NK-92 (cell line): ENCODE measurements around the gene LRP1.
"Not testable (repeated sequence)": the region's sequence is repeated elsewhere in the genome, so short reads cannot be mapped to it uniquely, and the experiment has no call there.

Experiments used
- DNase-seq: peaks from one replicate; lab custom pipeline; 2025; ENCODE audit not compliant: unreplicated experiment; lab: John Stamatoyannopoulos, UW

Gene LRP1

GRCh38 chr12:57110104-57111030 is 17.9 kb upstream of the LRP1 start:
- no peak for DNase-seq

DNA sequence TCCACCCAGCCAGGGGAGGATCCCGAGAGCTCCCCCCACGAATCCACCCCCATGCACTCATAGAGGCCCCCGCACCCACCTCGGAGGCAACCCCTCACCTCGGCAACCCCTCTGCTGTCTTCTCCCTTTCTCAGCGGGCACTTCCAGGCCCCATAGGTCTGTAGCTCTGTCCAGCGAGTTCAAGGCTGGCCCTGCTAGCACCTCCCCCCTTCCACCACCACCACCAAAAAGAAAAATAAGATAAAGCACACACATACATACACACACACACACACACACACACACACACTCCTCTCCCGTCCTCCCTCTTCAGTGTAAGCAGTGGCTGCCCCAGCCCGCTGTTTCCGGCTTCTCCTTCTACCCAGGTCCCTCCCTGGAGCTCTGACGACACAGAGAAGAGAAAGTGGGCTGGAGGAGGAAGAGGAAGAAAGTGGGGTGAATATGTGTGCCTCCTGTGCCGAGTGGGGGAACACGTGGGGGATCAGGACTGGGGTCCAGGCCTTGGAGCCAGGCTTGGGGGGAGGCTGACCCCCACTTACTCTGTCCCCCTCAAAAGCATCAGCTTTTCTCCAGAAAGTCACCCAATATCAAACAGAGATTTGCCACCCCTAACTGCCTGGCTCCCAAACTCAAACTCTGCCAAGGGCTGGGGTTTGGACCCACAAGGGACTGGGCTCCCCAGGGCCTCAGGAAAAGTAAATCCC is 17.1 kb upstream of the LRP1 start, which contains the start of gene STAT6:
TSS of gene STAT6 (minus strand) at position 332 of the 704 bp plus-strand sequence. CDS start 3,084 bp downstream, outside the sequence.
- no peak for DNase-seq

DNA sequence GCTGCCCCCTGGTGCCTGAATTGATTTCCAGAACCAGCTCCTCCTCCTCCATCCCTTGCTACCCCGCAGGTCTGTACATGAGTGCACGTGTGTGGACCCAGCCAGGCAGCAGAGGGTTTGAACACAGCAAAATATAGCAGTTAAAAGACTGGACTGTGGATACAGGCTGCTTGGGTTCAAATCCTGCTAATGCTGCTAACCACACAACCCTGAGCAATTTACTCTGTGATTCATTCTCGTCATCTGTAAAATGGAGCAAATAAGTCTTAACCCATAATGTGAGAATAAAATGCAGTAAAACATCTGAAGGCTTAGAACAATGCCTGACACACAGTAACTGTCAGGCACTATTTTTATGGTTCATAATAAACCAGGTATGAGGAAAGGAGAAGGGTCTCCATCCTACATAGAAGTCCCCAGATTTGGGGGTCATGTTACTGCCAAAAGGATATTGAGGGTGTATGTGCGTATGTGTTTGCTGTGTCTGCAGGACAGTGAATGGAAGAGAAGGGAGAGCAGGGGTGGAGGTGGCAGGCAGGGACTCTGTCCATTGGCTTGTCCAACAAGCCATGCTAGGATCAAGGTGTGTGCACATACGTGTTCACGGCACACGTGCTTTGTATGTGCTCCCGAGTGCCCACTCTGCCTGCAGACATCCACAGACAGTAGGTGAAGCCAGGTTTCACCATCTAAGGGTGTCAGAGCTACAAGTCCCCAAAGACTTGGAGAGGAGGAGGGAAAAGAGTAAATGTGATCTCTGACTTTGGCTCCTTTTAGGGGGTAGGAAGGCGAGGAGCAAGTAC is 15.6 kb upstream of the LRP1 start:
- DNase-seq: no peak

DNA sequence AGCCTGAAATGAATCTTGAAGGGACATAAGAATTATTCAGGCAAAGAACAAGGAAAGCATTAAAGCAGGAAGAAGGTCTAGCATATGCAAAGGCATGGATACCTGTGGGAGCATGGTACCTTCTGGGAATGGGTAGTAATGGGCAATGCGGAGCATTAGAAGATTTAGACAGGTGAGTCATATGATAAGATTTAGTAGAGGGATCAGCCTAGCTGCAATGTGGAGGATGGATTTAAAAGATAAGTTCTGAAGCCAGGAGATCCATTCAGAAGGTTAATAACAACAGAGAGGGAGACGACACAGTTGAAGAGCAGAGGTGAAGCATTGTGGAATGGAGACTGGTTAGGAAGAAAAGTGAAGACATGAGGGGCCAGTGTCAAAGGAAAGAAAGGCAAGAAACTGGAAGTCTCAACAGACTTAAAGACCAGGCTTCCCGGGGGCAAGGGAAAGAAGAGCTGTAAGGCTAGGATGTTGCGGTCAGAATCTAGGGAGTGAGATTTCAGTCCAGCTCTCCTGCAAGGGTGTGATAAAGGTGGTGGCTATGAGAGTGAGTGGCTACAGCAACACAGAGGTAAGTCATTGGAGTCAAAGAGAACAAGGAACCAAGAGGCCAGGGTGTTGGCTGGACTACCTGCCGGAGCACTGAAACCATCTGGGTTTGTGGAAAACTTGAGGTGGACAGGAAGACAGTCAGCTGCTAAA is 11.6 kb upstream of the LRP1 start:
- no peak for DNase-seq

DNA sequence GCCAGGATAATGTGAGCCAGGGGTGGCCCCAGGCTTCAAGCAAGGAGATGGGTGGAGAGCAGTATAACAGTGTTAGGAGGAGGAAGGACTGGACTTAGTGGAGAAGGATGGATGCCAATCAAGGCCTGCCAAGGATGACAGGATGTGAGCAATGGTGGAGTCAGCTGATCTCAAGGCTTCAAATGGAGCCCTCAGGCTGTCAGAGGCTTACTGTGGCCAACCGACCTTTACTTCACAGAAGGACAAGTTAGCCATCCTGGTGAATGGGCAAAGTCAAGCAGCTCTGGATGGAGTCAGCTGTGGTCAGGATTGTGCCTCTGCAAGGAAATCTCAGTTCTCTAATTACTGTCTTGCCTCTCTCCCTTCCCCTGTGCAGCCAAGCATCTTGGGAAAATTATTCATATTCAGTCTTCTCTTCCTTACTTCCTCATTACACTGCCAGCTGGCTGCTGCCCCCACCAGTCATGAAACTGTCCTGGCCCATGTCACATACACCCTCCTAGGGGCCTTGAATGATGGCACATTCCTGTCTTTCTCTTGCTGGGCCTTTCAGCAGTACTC is 9.5 kb upstream of the LRP1 start:
- no peak for DNase-seq

- DNase-seq: no peak
Observed at GRCh38 chr12:57119294-57120085, 8.8 kb upstream of the LRP1 start.

- DNase-seq: not testable (repeated sequence)
Observed at GRCh38 chr12:57120718-57121117, 7.6 kb upstream of the LRP1 start.

GRCh38 chr12:57123813-57124212 is 4.5 kb upstream of the LRP1 start:
- DNase-seq: no peak

DNA sequence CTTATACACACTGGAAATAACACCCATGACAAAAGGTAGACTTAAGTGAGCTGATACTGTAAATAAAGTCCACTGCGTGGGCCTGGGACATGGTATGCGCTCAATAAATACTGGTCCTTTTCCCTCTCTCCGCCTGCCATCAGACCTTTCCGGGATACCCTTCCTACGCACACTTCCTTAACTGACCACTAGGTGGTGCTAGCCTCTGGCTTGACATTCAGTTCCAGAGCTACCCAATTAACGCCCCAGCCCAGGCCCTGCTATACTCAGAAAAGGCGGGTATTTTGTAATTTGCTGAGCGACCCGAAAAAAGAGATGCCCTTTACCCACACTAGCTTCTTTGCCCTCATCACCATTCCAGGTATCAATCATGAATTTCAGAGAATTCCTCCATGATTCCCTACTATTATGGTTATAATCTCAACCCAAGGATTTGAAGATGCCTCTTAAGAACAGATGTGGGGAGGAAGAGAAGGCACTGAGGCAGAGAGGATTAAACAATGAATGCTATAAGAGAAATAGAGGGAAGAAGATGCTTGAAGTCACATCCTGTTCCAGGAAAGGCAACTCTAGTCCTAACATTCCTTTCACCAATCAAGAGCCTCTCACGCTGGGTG is 3.9 kb upstream of the LRP1 start:
- no peak for DNase-seq

DNA sequence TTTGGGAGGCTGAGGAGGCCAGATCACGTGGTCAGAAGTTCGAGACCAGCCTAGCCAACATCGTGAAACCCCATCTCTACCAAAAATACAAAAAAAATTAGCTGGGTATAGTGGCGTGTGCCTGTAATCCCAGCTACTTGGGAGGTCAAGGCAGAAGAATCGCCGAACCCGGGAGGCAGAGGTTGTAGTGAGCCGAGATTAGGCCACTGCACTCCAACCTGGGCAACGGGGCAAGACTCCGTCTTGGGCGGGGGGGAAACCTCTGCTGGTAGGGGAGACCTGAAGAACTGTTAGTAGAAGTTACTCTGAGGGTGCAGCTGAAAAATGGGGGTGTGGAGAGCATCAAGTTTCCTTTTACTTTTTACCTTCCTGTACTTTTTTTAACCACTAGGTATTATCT is 2.2 kb upstream of the LRP1 start:
- DNase-seq: no peak

- no peak for DNase-seq
Observed at GRCh38 chr12:57126561-57126960, 1.7 kb upstream of the LRP1 start.

DNA sequence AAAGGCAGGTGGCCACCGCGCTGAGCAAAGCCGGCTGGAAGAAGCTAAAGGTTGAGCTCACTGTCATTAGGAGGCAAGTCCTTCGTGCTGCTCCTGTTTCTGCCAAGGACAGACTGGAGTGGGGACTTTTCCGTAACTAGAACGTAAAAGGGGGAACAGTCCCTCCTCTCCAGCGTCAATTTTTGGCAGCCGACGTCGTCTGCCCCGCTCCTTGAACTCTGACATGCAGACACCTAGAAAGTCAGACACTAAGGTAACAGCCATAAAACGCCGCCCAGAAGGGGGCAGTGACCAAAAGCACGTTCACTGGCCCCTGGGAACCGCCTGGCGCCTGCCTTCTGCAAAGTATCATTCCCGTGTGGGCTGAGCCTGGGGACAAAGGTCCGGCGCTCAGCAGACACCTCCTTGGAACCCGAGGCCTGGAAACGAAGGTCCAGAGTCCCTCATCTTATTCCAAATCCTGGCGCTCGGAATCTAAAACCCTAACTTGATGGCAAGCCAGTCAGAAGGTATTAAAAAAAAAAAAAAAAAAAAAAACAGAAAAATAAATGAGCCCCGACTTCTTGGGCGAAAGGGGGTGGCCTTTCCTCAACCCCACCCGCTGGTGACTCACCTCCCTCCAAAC is 1.1 kb upstream of the LRP1 start:
- no peak for DNase-seq

DNA sequence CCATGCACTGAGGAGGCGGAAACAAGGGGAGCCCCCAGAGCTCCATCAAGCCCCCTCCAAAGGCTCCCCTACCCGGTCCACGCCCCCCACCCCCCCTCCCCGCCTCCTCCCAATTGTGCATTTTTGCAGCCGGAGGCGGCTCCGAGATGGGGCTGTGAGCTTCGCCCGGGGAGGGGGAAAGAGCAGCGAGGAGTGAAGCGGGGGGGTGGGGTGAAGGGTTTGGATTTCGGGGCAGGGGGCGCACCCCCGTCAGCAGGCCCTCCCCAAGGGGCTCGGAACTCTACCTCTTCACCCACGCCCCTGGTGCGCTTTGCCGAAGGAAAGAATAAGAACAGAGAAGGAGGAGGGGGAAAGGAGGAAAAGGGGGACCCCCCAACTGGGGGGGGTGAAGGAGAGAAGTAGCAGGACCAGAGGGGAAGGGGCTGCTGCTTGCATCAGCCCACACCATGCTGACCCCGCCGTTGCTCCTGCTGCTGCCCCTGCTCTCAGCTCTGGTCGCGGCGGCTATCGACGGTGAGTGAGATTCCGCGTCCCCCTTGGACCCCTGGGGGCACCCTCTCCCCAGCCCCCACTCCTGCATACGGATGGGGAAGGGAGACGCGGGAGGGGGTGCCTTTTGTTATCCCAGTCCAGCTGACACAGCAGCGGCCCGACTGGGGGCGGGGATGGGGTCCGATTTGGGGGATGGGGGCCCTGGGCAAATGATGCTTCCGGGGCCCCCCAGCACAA is 400 bp downstream of the LRP1 start:
- DNase-seq: no peak

GRCh38 chr12:57129321-57129842 is 1.1 kb downstream of the LRP1 start:
- no peak for DNase-seq

DNA sequence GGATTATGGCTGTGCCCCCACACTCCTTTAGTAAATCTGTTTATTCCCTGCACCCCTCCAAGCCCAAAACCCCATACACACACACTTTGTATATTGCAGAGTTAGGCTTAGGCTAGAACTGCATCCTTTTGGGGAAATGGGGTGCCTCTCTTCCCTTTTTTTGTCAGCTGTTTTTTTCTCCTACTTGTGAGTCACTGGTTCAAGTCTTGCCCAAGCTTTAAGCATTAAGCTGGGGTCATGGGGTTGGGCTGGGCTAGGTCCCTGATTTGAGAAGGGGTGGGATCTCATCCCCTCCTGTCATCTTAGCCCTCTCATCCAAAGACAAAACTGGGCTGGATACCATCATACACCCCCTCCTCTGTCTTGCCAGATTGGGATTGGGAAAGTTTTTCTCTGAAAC is 1.6 kb downstream of the LRP1 start:
- no peak for DNase-seq

- DNase-seq: no peak
Observed at GRCh38 chr12:57130941-57131340, 2.7 kb downstream of the LRP1 start.

DNA sequence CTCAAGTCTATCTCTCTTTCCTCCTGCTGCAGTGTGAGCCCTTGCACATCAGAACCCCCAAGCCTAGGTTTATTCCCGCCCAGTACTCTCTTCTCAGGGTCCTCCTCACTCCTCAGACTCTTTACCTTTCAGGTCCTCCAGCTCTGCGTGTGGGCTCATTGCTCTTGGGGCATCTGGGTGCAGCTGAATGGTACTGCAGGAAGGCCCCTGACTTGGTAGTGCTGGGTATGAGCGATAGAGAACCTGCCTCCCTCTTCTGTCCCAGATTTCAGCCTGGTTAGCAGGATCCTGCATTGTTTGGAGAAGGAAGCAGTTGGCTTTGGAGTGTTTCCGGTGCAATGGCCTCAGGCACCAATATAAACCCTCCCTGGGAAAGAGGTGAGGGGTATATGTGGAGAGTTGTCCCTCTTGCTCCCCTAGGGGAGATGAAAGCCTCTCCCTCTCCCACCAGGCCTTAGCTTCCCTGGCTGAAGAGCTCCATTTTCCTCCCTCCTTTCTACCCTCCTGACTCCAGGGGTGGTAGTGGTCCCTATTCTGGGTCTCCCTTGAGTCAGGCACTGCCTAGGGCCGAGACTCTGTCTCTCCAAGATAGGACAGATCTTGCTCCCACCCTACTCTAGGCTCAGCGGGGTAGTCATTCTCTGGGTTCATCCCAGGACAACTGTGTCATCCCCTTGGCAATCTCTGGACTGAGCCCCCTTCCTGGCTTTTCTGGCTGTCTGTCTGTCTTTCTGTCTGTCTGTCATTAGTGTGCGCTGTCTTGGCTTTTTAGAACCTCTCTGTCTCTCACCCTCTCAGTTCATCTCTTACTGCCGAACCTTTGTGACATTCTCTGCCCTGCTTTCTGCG is 3.8 kb downstream of the LRP1 start:
- DNase-seq: no peak
